IPS DF 4.7 (cell line): Measurements from ENCODE around the gene ITGB1BP2.
"Not testable (repeated sequence)": the region's sequence is repeated elsewhere in the genome, so short reads cannot be mapped to it uniquely, and the experiment has no call there.

Source experiments
- DNase-seq: peaks from one replicate; pipeline ENCODE4 v3.0.0-alpha.2; 2013; ENCODE audit warnings: low spot score; ENCODE audit errors: extremely low read depth

Gene ITGB1BP2

GRCh38 chrX:71302461-71303213 is 1.1 kb downstream of the ITGB1BP2 start:
- no peak for DNase-seq

- DNase-seq = no peak
Measured at GRCh38 chrX:71304561-71304960, 3.0 kb downstream of the ITGB1BP2 start.

- no peak for DNase-seq
Measured at GRCh38 chrX:71315917-71316316, 14.4 kb downstream of the ITGB1BP2 start.

- DNase-seq = not testable (repeated sequence)
Measured at GRCh38 chrX:71316959-71317358, 15.4 kb downstream of the ITGB1BP2 start.

GRCh38 chrX:71320126-71320525 is 18.6 kb downstream of the ITGB1BP2 start:
- DNase-seq = no peak

GRCh38 chrX:71321731-71322130 is 20.2 kb downstream of the ITGB1BP2 start:
- DNase-seq = no peak

- DNase-seq = not testable (repeated sequence)
Measured at GRCh38 chrX:71324452-71324851, 22.9 kb downstream of the ITGB1BP2 start.

GRCh38 chrX:71326394-71326793 is 24.8 kb downstream of the ITGB1BP2 start:
- DNase-seq = no peak

- DNase-seq = not testable (repeated sequence)
Measured at GRCh38 chrX:71349151-71349665, 47.7 kb downstream of the ITGB1BP2 start.

- not testable (repeated sequence) for DNase-seq
Measured at GRCh38 chrX:71349867-71350266, 48.3 kb downstream of the ITGB1BP2 start.

GRCh38 chrX:71352439-71352838 is 50.9 kb downstream of the ITGB1BP2 start:
- not testable (repeated sequence) for DNase-seq
